OCI-LY3 (cell line): ENCODE measurements around the gene ALKBH3.

Source experiments
- H2AFZ ChIP-seq: fragments of 200-600, 300-600 bp; shearing (Covaris generic); 2 replicates; pipeline ENCODE4 v1.6.0; 2014; ENCODE audit warnings: antibody characterized with exemption, low read depth, low read length
- H3K27ac ChIP-seq: fragments of 200-600, 300-600 bp; sonication (generic); 2 replicates; pipeline ENCODE4 v1.5.1; 2014; ENCODE audit warnings: mild to moderate bottlenecking, low read length, moderate library complexity, mixed read lengths
- H3K27me3 ChIP-seq: fragments of 200-600, 300-600 bp; sonication (generic); 2 replicates; pipeline ENCODE4 v1.6.1; 2014; ENCODE audit warnings: low read depth, low read length, mixed read lengths
- H3K36me3 ChIP-seq: fragments of 200-600, 300-600 bp; sonication (generic); replicated peaks from 2 replicates; pipeline ENCODE3; 2014; ENCODE audit warnings: low read depth, low read length, mixed read lengths
- H3K4me1 ChIP-seq: fragments of 300-600, 200-600 bp; sonication (generic); 2 replicates; pipeline ENCODE4 v1.6.1; 2014; ENCODE audit warnings: low read length, mixed read lengths
- H3K4me2 ChIP-seq: fragments of 200-600, 300-600 bp; sonication (generic); 2 replicates; pipeline ENCODE4 v1.6.1; 2014; ENCODE audit warnings: low read length, mixed read lengths
- H3K4me3 ChIP-seq: fragments of 300-600, 200-600 bp; sonication (generic); 2 replicates; pipeline ENCODE4 v1.5.1; 2014; ENCODE audit warnings: antibody characterized with exemption, mild to moderate bottlenecking, low read length, moderate library complexity
- H3K79me2 ChIP-seq: fragments of 300-600, 200-600 bp; shearing (Covaris generic); 2 replicates; pipeline ENCODE4 v1.6.1; 2014; ENCODE audit warnings: mild to moderate bottlenecking, low read length, mixed read lengths
- H3K9ac ChIP-seq: fragments of 300-600, 200-600 bp; shearing (Covaris generic); 2 replicates; pipeline ENCODE4 v1.6.0; 2014; ENCODE audit warnings: mild to moderate bottlenecking, low read length, moderate library complexity
- H3K9me3 ChIP-seq: fragments of 200-600, 300-600 bp; shearing (Covaris generic); 2 replicates; pipeline ENCODE4 v1.6.1; 2014; ENCODE audit warnings: low read length, mixed read lengths; ENCODE audit not compliant: insufficient read depth
- H4K20me1 ChIP-seq: fragments of 200-600, 300-600 bp; sonication (generic); 2 replicates; pipeline ENCODE4 v1.6.1; 2016; ENCODE audit warnings: low read length, mixed read lengths; ENCODE audit not compliant: insufficient read depth
- CTCF ChIP-seq: fragments of 200-600, 300-600 bp; sonication (generic); IDR thresholded peaks from 2 replicates; pipeline ENCODE4 v1.5.1; 2014; ENCODE audit warnings: antibody characterized with exemption, low read length, low read depth
- EZH2phosphoT487 ChIP-seq: fragments of 200-600 bp; shearing (Covaris generic); IDR thresholded peaks from 2 replicates; pipeline ENCODE4 v1.6.1; 2018; ENCODE audit warnings: antibody characterized with exemption, mixed run types, low read depth

The ALKBH3 gene

GRCh38 chr11:43834286-43834685, 46.3 kb upstream of the ALKBH3 start:
- Histone ChIP-seq H3K4me3 (no peak overlapping the region), H3K4me1 (peaks cover 17% of the 10 kb centered on the region), H2AFZ (no peak overlapping the region), H4K20me1 (peaks cover 10% of the 10 kb centered on the region), H3K9ac (no peak overlapping the region), H3K4me2 (no peak overlapping the region), H3K36me3 (peaks cover 18% of the 10 kb centered on the region), H3K9me3 (no peaks in the 10 kb centered on the region), H3K27ac (no peak overlapping the region), H3K27me3 (no peaks in the 10 kb centered on the region), H3K79me2 (no peaks in the 10 kb centered on the region)
- no peak for TF ChIP-seq CTCF
- no peak for TF ChIP-seq EZH2phosphoT487

GRCh38 chr11:43835104-43835503, 45.5 kb upstream of the ALKBH3 start:
- H3K4me1 ChIP-seq, result peaks cover 17% of the 10 kb centered on the region
- H4K20me1 ChIP-seq, result peaks cover 10% of the 10 kb centered on the region
- H3K36me3 ChIP-seq, result peaks cover 20% of the 10 kb centered on the region
- H3K4me3 ChIP-seq, result no peak overlapping the region
- H2AFZ ChIP-seq, result no peak overlapping the region
- no peaks in the 10 kb centered on the region for H3K27me3 ChIP-seq
- no peak overlapping the region for H3K4me2 ChIP-seq
- H3K9ac ChIP-seq, result no peak overlapping the region
- H3K79me2 ChIP-seq, result no peaks in the 10 kb centered on the region
- TF ChIP-seq EZH2phosphoT487, result no peak
- TF ChIP-seq CTCF, result no peak
- no peak overlapping the region for H3K27ac ChIP-seq
- H3K9me3 ChIP-seq, result no peaks in the 10 kb centered on the region

GRCh38 chr11:43837879-43838278, 42.8 kb upstream of the ALKBH3 start:
- TF ChIP-seq CTCF (no peak), EZH2phosphoT487 (no peak)
- H3K4me1 ChIP-seq, result peaks cover 17% of the 10 kb centered on the region
- peaks cover 28% of the 10 kb centered on the region for H3K36me3 ChIP-seq
- H3K27ac ChIP-seq, result no peak overlapping the region
- H3K79me2 ChIP-seq, result no peaks in the 10 kb centered on the region
- H3K9ac ChIP-seq, result no peak overlapping the region
- H3K9me3 ChIP-seq, result no peaks in the 10 kb centered on the region
- peaks cover 9% of the 10 kb centered on the region for H4K20me1 ChIP-seq
- no peak overlapping the region for H3K4me3 ChIP-seq
- peak overlapping the region; percentile 3 for H3K4me2 ChIP-seq
- no peaks in the 10 kb centered on the region for H3K27me3 ChIP-seq
- no peak overlapping the region for H2AFZ ChIP-seq

GRCh38 chr11:43842021-43842420, 38.6 kb upstream of the ALKBH3 start:
- no peak overlapping the region for H2AFZ ChIP-seq
- no peaks in the 10 kb centered on the region for H3K79me2 ChIP-seq
- peaks cover 36% of the 10 kb centered on the region for H3K36me3 ChIP-seq
- no peak overlapping the region for H3K27ac ChIP-seq
- H3K9ac ChIP-seq, result no peak overlapping the region
- no peak overlapping the region for H3K4me3 ChIP-seq
- peaks cover 6% of the 10 kb centered on the region; the same call in 1 of the 2 replicates for H4K20me1 ChIP-seq
- no peaks in the 10 kb centered on the region for H3K9me3 ChIP-seq
- no peak overlapping the region for H3K4me2 ChIP-seq
- no peaks in the 10 kb centered on the region for H3K27me3 ChIP-seq
- H3K4me1 ChIP-seq, result peaks cover 16% of the 10 kb centered on the region
- no peak for TF ChIP-seq EZH2phosphoT487
- TF ChIP-seq CTCF, result no peak
